ENCODE measurements around the gene PAPSS1. TPM values are rescaled to one million over a fixed set of nuclear protein-coding genes. Genes with fewer than 3 reads are reported as not detected.

PAPSS1 gene
- total and polyA plus RNA-seq, 11 donors: 5.9 to 32.7 (median 9.3) TPM

GRCh38 chr4:107683873-107684272 is 36.2 kb downstream of the PAPSS1 start:
- Histone ChIP-seq H3K4me1 (no peaks in the 10 kb centered on the region), H3K9me3 (peaks cover 0 to 14% (median 0%) of the 10 kb centered on the region in 12 donors), H3K36me3 (peaks cover 0 to 57% (median 35%) of the 10 kb centered on the region in 9 donors), H3K27ac (no peak overlapping the region), H3K4me3 (no peak overlapping the region), H3K27me3 (no peaks in the 10 kb centered on the region)
- TF ChIP-seq CTCF (IDR thresholded peaks at IDR 0.05): no peak
- no peak for TF ChIP-seq POLR2A (IDR thresholded peaks at IDR 0.05)
- ATAC-seq (no peak), DNase-seq (no peak)
- intact Hi-C loops (cut with DNase I): no loop called here

- no peaks in the 10 kb centered on the region for H3K4me1 ChIP-seq
- no peak overlapping the region for H3K4me3 ChIP-seq
- no peak overlapping the region for H3K27ac ChIP-seq
- intact Hi-C loops (cut with DNase I): no loop called here
- no peak for DNase-seq
- H3K9me3 ChIP-seq: peaks cover 0 to 14% (median 0%) of the 10 kb centered on the region in 12 donors
- H3K27me3 ChIP-seq: no peaks in the 10 kb centered on the region
- 93 to 97% (median 95%) methylated on average over 3 of the region's 3 CpGs for WGBS, 4 donors
- H3K36me3 ChIP-seq: peaks cover 0 to 63% (median 35%) of the 10 kb centered on the region in 9 donors
- no peak for TF ChIP-seq POLR2A (IDR thresholded peaks at IDR 0.05)
- no peak for ATAC-seq
Measured at GRCh38 chr4:107682306-107682705, 37.7 kb downstream of the PAPSS1 start.

- no peaks in the 10 kb centered on the region for H3K27me3 ChIP-seq
- peaks cover 0 to 17% (median 5%) of the 10 kb centered on the region in 9 donors for H3K36me3 ChIP-seq
- DNase-seq (no peak), ATAC-seq (no peak)
- peaks cover 0 to 14% (median 1%) of the 10 kb centered on the region in 12 donors for H3K4me1 ChIP-seq
- no peak for TF ChIP-seq POLR2A (IDR thresholded peaks at IDR 0.05)
- TF ChIP-seq CTCF (IDR thresholded peaks at IDR 0.05): no peak
- H3K4me3 ChIP-seq: no peak overlapping the region
- intact Hi-C loops (cut with DNase I): loop anchor here in 2 of 10 donors (10.0 kb wide), 3 partner anchors 484 to 634 kb away; partner anchors contain the start of gene DKK2 (in 1 of the 2)
- H3K27ac ChIP-seq: no peak overlapping the region
- no peaks in the 10 kb centered on the region for H3K9me3 ChIP-seq
Measured at GRCh38 chr4:107669068-107669467, 51.0 kb downstream of the PAPSS1 start.

GRCh38 chr4:107666134-107666533 is 53.9 kb downstream of the PAPSS1 start:
- no peak for DNase-seq
- ATAC-seq: no peak
- Histone ChIP-seq H3K27ac (no peak overlapping the region), H3K9me3 (no peaks in the 10 kb centered on the region), H3K4me3 (no peak overlapping the region), H3K4me1 (peaks cover 0 to 14% (median 1%) of the 10 kb centered on the region in 12 donors), H3K27me3 (no peaks in the 10 kb centered on the region), H3K36me3 (peaks cover 0 to 17% (median 5%) of the 10 kb centered on the region in 9 donors)
- intact Hi-C loops (cut with DNase I): loop anchor here in 2 of 10 donors (10.0 kb wide), 3 partner anchors 481 to 631 kb away; partner anchors contain the start of gene DKK2 (in 1 of the 2)
- WGBS, 4 donors: 54 to 66% (median 59%) methylated on average over 1 of the region's 1 CpG
- TF ChIP-seq POLR2A (IDR thresholded peaks at IDR 0.05) (no peak), CTCF (IDR thresholded peaks at IDR 0.05) (peak in 9 of 12 donors; percentile 13 to 56 (median 39))

- Histone ChIP-seq H3K9me3 (no peaks in the 10 kb centered on the region), H3K27ac (no peak overlapping the region), H3K4me1 (peaks cover 0 to 14% (median 1%) of the 10 kb centered on the region in 12 donors), H3K4me3 (no peak overlapping the region), H3K27me3 (no peaks in the 10 kb centered on the region), H3K36me3 (peaks cover 0 to 17% (median 2%) of the 10 kb centered on the region in 9 donors)
- WGBS, 4 donors: 47 to 73% (median 68%) methylated on average over 1 of the region's 1 CpG
- intact Hi-C loops (cut with DNase I): loop anchor here in 2 of 10 donors (10.0 kb wide), 3 partner anchors 480 to 630 kb away; partner anchors contain the start of gene DKK2 (in 1 of the 2)
- TF ChIP-seq POLR2A (IDR thresholded peaks at IDR 0.05) (no peak), CTCF (IDR thresholded peaks at IDR 0.05) (no peak)
- ATAC-seq (no peak), DNase-seq (no peak)
Measured at GRCh38 chr4:107665001-107665400, 55.0 kb downstream of the PAPSS1 start.
